LNCaP clone FGC (cell line): ENCODE measurements around the gene PHC2.

Experiments
- DNase-seq: peaks from one replicate; pipeline ENCODE4 v3.0.0-alpha.2; 2011; ENCODE audit warnings: low read depth
- H3K4me3 ChIP-seq: 2 replicates; pipeline ENCODE4 v1.5.1; 2011; ENCODE audit warnings: mild to moderate bottlenecking, low read depth, low read length, control low read depth
- CTCF ChIP-seq: IDR thresholded peaks from 2 replicates; pipeline ENCODE4 v1.5.1; 2012; ENCODE audit warnings: mild to moderate bottlenecking; ENCODE audit not compliant: control insufficient read depth, insufficient read depth; ENCODE audit errors: extremely low read depth

PHC2 gene

GRCh38 chr1:33320619-33321165 is 110.2 kb downstream of the PHC2 start, which contains the start of gene A3GALT2:
TSS of gene A3GALT2 (minus strand) at chr1:33321098. CDS start at chr1:33321098, 0 bp downstream.
- no peak for DNase-seq
- no peak for TF ChIP-seq CTCF
- H3K4me3 ChIP-seq, result no peak within 1 kb of the TSS

- no peak overlapping the region for H3K4me3 ChIP-seq
- TF ChIP-seq CTCF, result no peak
- no peak for DNase-seq
Measured at GRCh38 chr1:33319949-33320618, 110.8 kb downstream of the PHC2 start.

GRCh38 chr1:33319186-33319948 is 111.5 kb downstream of the PHC2 start:
- DNase-seq, result no peak
- TF ChIP-seq CTCF, result no peak
- no peak overlapping the region for H3K4me3 ChIP-seq

GRCh38 chr1:33317946-33318345 is 112.9 kb downstream of the PHC2 start:
- DNase-seq, result no peak
- H3K4me3 ChIP-seq, result no peak overlapping the region
- no peak for TF ChIP-seq CTCF

- TF ChIP-seq CTCF, result no peak
- H3K4me3 ChIP-seq, result no peak overlapping the region
- DNase-seq, result no peak
Measured at GRCh38 chr1:33317354-33317753, 113.5 kb downstream of the PHC2 start.

GRCh38 chr1:33316601-33317000 is 114.3 kb downstream of the PHC2 start:
- TF ChIP-seq CTCF, result no peak
- H3K4me3 ChIP-seq, result no peak overlapping the region
- DNase-seq, result no peak

GRCh38 chr1:33314416-33314815 is 116.5 kb downstream of the PHC2 start:
- no peak for DNase-seq
- H3K4me3 ChIP-seq, result no peak overlapping the region
- no peak for TF ChIP-seq CTCF
